HG02571 (cell line): Measurements from ENCODE around the gene STOM.
"Not testable (repeated sequence)": the region's sequence is repeated elsewhere in the genome, so short reads cannot be mapped to it uniquely, and the experiment has no call there.

ENCODE experiments used
- ATAC-seq: cut with Tn5 transposase; IDR thresholded peaks from one replicate; pipeline ENCODE4 v1.9.1; 2021; ENCODE audit warnings: mild to moderate bottlenecking, moderate library complexity; ENCODE audit not compliant: unreplicated experiment

Gene STOM, protein sequence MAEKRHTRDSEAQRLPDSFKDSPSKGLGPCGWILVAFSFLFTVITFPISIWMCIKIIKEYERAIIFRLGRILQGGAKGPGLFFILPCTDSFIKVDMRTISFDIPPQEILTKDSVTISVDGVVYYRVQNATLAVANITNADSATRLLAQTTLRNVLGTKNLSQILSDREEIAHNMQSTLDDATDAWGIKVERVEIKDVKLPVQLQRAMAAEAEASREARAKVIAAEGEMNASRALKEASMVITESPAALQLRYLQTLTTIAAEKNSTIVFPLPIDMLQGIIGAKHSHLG

DNA sequence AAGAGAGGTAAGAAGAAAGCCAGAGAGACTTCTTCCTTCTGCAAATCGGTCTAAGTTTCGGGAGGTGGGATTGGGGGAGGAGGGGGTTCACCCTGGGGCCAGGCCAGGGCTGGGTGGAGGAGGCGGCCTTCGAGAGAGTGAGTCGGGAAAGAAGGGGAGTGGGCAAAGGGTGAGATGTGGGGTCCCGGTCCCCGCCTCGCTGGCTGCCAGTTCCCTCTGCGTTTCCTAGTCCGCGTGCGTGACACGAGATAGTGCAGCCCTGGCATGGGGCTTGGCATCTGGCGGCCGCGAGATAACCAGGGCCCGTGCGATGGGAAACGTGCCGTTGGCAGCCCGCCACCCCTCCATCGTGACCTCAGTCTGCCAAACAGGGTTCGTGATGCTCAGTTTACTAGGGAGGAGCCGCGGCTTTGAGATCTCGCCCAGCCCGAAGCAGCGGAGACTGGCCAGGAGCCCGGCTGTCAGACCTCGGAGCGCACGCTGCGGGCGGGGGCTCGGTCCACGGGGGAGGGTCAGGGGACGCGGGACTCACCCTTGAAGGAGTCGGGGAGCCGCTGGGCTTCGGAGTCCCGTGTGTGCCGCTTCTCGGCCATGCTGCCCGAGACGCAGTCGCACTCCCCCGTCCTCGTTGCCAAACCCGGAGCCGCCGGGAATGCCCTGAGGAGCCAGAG lies at the start of gene STOM:
Gene STOM, minus strand, starts transcription at position 656 of the 671 bp plus-strand sequence. Its CDS starts 63 bp downstream, at position 593.
- ATAC-seq, result peak; percentile 57

GRCh38 chr9:121411993-121412392 lies 41.9 kb upstream of the STOM start:
- no peak for ATAC-seq

GRCh38 chr9:121405899-121406298 lies 35.8 kb upstream of the STOM start:
- no peak for ATAC-seq

DNA sequence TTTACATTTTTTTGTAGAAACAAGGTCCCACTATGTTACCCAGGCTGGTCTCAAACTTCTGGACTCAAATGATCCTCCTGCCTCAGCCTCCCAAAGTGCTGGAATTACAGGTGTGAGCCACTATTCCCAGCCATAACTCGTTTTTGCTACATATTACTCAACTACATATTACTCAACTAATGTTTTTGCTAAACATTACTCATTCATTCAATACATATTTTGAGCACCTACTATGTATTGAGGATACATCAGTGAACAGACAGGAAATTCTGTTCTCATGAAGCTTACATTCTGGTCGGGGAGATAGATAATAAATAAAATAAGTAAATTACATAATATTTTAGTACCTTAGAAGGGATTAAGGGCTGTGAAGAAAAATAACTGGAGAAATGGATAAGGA lies 34.9 kb upstream of the STOM start:
- no peak for ATAC-seq

- no peak for ATAC-seq
These were observed 30.0 kb upstream of the STOM start for GRCh38 chr9:121399883-121400607.

DNA sequence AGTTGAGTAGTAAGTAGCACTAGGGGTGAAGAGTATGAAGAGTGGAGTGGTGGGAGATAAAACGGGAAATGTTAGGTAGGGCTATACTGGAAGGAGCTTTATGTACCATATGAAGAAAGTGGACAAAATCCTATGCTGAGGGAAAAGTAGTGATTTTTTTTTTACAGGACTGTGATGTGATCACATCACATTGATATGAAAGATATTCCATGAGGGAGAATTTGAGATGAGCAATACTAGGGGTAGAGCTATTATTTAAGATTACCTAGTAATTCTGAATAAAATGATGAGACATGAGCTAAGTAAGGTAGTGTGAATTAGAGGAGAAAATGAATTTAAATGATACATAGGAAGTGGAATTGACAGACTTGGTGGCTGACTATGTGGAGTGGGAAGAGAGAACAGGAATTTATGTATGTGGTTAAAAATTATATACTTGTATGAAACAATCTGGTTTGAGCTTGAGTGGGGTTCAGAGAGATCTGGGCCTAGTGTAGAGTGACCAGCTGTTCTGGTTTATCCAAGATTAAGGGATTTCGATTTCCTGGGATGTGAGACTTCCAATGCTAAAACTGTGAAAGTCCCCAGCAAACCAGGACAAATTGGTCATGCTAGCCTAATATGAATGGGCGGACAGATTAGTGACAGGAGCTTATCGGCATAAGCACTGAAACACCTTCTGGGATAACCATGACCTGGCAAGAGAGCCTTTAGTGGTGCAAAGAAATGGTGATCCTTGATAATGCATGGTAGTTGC lies 29.3 kb upstream of the STOM start:
- ATAC-seq, result no peak

- ATAC-seq, result no peak
These were observed 28.3 kb upstream of the STOM start for GRCh38 chr9:121398374-121398773.

DNA sequence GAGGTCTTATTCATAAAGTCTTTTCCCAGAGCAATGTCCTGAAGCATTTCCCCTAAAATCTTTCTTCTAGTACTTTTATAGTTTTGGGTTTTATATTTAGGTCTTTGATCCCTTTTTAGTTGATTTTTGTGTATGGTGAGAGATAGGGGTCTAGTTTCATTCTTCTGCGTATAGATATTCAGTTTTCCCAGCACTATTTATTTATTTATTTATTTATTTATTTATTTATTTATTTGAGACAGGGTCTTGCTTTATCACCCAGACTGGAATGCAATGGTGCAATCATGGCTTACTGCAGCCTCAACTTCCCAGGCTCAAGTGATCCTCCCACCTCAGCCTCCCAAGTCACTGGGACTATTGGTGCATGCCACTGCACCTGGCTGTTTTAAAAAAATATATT lies 27.2 kb upstream of the STOM start:
- ATAC-seq, result not testable (repeated sequence)

GRCh38 chr9:121395558-121395957 lies 25.5 kb upstream of the STOM start:
- ATAC-seq, result no peak

DNA sequence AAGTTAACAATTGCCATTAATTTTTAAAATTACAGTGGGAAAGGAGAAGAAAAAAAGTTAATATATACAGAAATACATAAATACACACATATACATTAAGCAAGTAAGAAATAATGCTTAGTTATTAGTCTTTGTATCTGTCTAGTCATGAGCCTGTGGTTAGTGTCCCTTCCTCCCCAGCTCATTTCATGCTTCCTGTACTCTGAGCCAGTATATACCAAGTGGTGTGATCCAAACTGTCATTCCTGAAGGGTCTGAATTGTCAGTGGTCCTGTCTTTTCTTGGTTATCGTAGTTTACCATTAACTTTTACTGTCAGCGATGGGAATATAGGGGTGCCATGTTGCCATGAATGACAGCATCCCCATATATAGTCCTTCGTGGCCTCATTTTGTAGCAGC lies 24.2 kb upstream of the STOM start:
- ATAC-seq, result no peak

DNA sequence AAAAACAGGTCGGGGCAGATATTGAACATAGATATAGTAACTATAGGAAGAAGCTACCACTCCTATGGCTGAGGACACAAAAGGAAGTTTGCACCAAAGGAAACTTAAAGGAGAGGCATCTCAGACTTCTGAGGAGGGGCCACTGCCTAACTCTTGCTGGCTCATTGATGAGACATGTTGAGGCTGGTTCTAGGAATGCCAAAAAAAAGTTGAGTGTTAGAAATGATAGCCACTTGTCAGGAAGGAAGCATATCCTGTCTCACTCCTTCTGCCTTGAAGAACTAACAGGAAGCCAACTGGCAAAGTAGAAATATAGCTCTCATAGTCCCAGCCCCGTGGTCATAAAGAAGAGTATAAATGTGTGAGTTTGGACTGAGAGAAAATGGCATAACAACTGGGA lies 23.3 kb upstream of the STOM start:
- ATAC-seq, result no peak

GRCh38 chr9:121390372-121390771 lies 20.3 kb upstream of the STOM start:
- no peak for ATAC-seq

GRCh38 chr9:121388140-121388905 lies 18.3 kb upstream of the STOM start:
- ATAC-seq, result no peak

- ATAC-seq, result no peak
These were observed 16.6 kb upstream of the STOM start for GRCh38 chr9:121386442-121387175.

- no peak for ATAC-seq
These were observed 13.7 kb upstream of the STOM start for GRCh38 chr9:121383715-121384114.

- no peak for ATAC-seq
These were observed 10.8 kb upstream of the STOM start for GRCh38 chr9:121380846-121381245.

DNA sequence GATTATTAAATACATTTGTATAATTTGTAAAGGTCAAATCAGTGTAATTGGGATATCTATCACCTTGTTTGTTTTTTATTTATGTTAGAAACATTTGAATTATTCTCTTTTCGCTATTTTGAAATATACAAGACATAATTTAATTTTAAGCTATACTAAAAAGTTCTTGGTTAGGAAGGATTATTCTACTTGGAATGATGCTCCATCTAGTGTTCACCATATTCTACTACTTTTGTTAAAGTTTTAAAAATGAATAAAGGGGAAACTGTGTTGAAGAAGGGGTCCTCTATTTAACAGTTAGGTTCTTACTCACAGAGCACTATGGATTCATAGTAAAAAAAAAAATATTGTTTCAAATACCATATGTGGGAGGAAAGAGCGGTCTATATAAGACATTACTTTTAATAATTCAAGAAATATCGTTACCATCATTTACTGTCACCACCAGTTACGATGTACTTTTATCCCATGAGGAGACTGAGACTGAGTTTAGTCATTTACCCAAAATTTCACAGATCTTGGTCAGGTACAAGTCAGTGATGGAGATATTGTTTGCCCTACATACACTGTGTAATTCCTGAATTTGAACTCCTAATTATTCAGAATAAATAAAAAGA lies 6.3 kb upstream of the STOM start:
- ATAC-seq, result no peak

- ATAC-seq, result no peak
These were observed 3.1 kb upstream of the STOM start for GRCh38 chr9:121373011-121373729.
